HG03064 (cell line): Measurements from ENCODE around the gene THSD4.
"Not testable (repeated sequence)": the region's sequence is repeated elsewhere in the genome, so short reads cannot be mapped to it uniquely, and the experiment has no call there.

Source experiments
- ATAC-seq: cut with Tn5 transposase; IDR thresholded peaks from one replicate; pipeline ENCODE4 v1.9.1; 2021; ENCODE audit warnings: low read depth; ENCODE audit not compliant: unreplicated experiment

Gene THSD4

DNA sequence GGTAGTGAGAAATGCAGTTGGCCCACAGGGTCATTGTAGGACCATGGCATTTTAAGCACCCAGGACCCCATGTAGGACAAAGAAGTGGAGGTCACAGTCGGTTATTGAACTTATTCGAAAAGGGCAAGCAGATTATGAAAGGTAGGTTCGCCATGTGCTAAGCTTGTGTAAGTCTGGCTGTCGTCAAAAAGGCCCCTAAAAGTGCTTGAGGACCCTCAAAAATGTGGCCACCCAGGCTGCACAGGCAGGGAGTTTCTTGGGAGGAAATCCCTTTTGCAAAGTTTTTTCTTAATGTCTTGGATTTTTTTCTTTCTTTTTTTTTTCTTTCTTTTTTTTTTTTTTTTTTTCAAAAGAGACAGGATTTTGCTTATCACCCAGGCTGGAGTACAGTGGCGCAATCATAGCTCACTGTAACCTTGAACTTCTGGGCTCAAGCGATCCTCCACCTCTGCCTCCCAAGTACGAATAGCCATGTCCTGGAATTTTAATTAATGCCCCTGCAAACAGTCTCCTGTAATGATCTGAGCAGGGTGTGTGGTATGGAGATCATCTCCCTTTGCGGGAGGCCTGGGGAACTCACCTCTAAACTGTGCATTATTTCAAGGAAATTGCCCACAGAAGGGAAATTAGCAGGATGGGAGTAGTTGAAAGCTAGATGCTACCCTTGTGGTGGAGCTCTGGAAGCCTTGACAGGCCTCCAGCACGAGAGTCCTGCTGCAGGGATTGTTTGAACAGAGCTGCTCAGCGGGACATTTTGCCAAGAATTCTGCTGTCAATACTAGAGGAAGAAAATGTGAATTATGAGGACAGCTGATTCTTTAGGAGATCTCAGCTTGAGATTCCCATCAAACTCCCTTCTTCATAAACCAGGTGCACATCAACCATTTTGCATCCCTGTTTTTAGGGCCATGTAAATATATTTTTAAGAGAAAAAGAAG, 28.4 kb downstream of the THSD4 start:
- no peak for ATAC-seq

DNA sequence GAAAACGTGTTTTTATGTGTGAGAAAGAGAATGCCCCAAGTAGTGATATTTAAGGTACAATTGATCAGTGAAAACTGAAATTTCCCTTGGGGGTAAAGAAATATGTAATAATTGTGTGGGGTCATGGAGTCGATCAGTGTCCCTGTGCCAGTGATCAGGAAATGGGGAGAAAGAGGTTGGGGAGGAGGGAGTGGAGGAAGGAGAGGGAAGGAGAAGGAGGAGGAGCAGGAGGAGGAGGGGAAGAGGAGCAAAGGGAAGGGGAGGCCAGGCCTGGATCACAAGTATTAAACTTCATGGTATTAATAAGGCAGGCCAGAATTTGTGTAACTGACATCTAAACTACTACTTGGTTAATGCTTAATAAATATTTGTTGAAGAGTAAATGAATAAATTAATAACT, 30.4 kb downstream of the THSD4 start:
- ATAC-seq = no peak

DNA sequence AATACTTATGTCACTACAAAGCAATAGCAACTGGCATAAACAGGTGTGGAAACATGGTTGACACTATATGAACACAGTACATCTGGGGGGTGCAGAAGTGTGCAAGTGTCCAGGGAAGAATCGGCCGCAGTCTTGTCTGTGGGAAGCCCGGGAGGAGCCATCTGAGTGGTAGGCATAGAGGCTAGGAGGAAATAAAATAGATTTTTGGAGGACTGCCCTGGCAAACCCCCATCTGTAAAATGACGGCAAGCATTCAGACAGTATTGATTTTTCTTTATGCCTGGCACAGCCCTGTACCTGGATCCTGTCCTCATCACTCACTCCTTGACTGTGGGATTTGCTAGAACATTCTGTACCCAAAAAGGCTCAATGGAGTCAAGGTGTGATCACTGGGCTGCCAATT, 31.3 kb downstream of the THSD4 start:
- no peak for ATAC-seq

DNA sequence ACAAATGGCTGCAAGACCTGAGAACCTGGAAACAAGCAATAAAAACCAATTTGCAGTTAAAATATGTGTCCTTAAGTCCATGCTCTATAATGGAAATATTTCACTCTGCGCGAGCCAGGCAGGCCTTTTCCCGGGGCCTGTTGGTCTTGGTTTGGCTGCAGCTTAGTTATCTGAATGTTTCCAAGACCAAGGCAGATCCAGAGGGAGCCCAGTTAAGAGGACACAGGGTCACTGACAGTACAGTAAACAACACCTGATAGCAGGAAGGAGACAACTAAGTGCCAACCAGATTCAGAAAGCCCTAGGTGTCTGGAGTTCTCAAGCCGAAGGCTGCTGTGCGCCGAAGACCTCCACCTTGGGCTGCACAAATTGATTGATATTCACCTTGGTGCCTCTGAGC, 32.8 kb downstream of the THSD4 start:
- no peak for ATAC-seq

DNA sequence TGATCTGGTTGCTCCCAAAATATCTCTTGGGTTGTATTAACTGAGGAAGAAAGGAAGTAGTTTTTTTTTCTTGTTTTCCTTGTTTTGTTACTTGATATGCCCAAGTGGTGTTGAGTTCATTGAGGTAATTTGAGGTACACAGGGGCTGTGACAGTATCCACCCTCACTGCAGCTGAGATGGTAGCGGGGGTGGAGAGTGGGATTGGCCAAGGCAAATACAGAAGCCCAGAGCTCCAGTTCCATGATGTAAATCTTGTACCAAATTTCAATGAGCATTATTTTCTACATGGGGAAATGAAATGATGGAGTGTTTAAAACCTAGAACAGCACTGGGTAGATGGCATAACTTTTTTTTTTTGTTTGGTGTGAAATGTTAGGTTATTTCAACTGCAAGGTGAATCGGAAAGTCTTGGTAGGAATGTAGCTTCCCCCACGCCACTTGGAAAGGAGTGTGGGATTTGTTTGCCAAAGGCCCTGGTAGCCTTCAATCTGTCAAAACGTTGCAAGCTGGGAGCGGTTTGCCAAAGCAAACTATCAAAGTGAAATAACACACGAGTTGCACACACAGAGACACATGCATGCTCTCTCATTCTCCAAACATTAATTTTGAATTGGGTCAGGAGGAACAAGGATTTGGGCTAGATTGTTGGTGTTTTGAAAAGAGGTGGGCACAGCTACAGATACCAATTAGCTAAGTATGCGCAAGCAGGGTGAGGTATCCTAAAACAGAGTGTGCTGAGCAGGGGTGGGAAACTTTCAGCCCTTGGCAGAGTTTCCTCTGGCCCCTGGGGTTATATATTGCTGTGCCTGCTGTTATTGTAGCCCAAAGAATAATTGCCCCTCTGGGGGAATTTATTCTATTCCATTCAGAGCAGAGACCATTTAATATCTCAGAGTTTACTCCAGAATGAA, 34.6 kb downstream of the THSD4 start:
- ATAC-seq = no peak

DNA sequence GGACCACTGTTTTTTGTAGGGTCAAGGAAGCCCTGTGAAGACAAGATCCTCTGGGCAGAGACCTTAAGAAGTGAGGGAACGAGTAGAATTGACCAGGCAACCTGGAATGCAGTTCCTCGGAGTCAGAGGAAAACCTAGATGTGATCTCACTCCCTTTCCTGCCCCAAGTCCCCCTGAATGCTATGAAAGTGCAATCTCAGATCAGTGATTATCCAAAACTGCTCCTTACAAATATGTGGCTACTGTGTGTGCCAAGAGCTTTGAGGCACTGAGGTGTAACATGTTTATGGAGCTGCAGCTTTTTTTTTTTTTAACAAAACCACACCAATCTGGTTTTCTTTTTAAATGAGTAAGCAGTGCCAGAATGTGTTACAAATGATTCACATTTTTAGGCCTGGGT, 35.8 kb downstream of the THSD4 start:
- ATAC-seq = no peak

DNA sequence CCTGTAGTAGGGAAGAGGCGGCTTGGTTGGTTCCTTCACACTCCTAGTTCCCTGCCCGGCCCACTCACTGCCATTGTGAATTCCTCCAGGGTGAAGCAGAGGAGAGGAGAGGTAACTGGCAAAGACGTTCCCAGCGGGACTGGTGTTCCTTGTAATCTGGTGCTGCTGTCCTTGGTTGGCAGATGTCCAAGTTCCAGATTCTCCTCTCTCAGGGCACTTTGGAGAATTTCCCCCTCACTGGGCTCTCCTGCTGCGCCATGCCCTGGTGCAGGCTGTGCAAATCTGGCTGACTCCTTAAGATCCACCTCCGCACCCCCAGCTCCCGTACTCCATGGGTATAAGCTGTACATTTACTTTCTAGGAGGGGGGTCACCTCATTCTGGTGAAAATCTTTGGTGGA, 37.3 kb downstream of the THSD4 start:
- ATAC-seq = no peak

DNA sequence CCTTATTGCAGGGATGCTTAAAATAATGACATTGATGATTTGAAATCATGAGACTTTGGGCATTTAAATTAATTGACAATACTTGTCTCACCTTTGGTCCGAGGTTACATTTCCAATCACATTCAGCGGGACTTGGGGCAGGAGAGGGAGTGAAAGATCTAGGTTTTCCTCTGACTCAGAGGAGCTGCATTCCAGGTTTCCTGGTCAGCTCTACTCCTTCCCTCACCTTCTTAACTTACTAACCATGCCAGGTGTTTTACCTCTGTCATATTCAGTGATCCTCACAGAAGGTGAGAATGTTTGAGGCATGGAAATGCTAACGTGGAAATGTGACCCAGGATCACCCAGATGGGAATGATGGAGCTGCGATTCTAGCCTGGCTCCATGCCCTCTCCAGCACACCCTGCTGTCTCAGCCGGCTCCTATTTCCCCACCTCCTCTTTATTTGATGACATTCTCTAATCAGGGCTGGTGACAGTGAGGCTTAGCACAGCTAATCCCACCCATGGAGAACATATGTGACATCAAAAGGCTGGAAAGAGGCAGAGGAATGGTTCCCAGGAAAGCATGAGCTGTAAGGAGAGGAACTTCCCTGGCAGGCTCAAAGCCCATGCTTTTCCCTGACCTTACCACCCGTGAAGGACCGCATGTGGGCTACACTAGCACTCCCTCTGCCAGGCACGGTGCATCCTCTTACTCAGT, 38.7 kb downstream of the THSD4 start:
- no peak for ATAC-seq

DNA sequence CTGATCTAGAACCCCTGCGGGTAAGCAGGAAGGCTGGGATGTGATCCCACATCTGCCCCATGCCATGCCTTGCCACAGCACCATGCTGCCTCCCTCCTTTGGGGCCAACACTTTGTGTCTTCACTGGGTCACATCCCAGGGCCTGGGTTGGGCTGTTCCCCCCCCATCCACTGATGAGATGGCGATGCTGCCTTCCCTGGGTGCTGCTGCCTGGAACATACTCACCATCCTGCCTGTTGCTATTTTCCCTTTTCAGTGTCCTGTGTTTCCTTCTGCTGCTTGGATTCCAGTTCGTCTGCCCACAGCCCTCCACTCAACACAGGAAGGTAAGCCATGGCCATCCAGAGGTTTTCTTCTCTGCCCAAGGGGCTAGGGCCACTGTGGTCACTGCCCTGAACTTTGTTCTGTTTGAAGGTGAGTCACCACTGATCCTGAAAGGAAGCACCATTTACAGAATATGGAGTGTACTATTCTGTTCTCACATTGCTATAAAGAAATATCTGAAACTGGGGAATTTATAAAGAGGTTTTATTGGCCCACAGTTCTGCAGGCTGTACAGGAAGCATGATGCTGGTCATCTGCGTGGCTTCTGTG, 39.4 kb downstream of the THSD4 start:
- no peak for ATAC-seq

DNA sequence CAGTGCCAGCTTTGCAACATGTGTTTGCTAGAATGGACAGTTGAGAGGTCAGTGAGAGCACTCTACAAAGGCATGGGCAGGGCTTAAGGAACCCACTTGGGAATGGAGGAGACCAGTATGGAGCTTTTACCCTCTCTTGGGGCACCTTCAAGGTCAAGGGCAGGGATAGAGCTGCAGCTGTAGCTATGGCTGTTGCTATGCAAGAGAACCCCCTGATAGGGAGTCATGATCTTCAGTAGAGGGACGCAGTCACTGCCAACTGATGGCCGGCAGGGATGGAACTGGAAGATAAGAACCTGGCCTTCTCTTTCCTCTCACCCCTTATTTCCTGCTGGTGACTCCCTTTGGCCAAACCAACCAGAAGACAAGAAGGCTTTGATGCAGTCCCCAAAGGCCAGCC, 40.3 kb downstream of the THSD4 start:
- ATAC-seq = no peak

DNA sequence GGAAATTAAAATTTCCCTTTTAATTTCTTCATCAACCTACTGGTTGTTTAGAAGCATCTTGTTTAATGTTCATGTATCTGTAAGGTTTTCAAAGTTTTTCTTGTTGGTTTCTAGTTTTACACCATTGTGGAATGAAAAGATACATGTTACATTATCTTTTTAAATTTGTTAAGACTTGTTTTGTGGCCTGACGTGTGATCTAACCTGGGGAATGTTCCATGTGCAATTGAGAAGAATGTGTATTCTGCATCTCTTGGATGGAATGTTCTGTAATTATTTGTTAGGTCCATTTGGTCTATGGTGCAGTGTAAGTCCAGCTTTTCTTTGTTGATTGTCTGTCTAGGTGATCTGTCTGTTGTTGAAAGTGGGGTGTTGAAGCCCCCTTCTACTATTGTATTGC, 45.7 kb downstream of the THSD4 start:
- ATAC-seq = no peak

DNA sequence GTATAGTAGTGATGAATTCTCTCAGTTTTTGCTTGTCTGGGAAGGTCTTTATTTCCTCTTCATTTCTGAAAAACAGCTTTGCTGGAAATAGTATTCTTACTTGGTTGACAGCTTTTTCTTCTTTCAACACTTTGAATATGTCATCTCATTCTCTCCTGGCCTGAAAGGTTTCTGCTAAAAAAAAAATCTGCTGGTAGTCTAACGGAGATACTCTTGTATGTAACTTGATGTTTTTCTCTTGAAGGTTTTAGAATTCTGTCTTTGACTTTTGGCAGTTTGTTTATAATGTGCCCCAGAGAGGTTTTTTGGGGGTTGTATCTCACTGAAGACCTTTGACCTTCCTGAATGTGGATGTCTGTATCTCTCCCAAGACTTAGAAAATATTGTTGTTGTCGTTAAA, 47.0 kb downstream of the THSD4 start:
- ATAC-seq = no peak

DNA sequence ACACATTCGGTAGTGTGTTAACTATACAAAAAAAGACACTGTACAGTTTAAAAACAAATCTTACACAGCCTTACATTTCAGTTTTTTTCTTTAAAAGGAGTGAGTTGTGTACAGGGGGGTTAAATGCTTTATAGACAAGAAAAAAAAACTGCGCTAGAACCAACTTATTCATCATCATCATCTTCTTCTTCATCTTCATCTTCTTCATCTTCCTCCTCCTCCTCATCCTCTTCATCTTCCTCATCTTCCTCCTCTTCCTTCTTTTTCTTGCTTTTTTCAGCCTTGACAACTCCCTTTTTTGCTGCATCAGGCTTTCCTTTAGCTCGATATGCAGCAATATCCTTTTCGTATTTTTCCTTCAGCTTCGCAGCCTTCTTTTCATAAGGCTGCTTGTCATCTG, 49.3 kb downstream of the THSD4 start:
- not testable (repeated sequence) for ATAC-seq

DNA sequence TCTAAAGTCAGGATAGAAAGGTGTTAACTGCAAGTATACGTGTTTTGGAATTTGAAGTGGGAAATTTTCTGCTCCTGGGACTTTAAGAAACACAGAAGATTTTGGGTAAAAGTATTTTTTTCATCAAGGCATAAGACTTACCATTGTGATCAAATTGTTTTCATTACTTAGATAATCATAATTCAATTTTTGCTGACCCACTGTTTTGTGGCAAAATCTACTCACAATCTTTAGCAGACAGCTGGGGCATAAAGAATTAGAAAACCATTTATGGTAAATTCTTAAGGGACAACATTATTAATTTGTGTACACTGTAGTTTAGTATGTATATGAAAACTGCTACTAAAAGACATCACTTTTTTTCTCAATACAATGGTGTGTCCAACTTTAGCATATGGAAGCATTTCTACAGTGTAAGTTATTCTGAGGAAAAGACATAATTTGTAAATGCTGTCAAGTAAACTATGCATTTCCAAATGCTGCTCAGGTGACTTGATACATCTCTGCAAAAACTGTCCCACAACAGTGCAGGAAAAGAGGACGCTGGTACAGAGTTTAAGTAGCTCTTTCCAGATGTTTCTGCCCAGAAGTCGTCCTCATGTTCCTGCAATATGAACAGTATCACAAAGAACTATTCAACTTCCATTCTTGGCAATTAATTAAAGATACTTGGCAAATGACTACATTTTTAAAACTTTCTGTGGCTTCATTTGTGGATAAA, 52.3 kb downstream of the THSD4 start:
- no peak for ATAC-seq

DNA sequence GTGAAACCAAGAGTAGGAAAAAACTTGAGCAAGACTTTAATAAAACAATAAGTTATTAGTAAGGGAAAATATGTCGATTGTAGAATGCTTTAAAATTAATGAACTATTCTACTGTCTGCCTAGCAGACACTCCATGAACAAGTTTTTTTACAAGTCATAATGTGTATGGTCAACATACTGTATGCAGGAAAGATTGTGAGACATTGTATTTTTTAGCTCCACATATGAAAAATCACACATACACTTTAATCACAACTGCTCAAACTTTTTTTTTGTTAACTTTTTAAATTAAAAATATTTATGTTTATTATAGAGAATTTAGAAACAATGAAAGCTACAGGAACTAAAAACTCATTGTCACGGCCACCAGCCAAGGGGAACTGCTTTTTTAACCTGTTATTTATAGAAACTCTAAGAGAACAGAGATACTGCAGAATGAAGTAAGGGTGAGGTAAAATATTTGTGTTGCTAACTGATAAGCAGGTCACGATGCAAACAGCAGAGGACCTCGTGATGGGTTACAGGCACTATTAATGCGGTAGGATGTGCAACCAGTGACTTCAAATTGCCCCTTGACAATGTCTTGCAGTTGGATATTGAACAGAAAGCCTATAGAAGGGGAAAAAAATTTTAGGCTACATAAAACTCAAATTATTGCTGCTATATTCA, 53.0 kb downstream of the THSD4 start:
- no peak for ATAC-seq

DNA sequence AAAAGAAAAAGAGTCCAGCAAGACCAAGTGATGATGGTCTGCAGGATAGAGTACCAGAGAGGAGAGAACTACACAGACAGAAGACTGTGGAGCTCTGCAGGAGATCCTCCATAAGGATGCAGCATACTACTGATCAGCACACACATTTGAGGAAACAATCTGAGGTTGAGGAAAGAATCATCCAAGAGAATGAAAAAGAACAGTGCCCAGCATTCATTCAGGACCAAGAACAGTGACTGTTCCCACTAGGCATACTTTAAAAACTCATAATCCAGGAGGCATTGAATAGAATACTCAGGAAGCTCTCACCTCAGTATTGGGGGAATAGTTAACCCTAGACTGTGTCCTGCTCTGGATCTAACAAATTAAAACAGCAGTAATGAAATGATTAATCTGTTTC, 54.9 kb downstream of the THSD4 start:
- ATAC-seq = no peak

DNA sequence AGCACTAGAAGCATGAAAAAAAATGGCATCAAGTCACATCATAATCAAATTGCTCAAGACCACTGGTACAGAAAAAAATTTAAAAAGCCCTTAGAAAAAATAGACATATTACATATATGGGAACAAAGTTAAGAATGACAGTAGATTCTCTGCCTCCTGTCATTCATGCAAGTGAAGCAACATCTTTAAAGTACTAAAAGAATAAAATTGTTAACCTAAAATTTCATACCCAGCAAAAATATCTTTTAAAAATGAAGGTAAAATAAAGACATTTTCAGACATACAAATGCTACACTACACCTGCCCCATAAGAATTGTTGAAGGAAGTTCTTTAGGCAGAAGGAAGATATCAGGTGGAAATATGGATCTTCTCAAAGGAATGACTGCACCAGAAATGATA, 55.9 kb downstream of the THSD4 start:
- no peak for ATAC-seq

DNA sequence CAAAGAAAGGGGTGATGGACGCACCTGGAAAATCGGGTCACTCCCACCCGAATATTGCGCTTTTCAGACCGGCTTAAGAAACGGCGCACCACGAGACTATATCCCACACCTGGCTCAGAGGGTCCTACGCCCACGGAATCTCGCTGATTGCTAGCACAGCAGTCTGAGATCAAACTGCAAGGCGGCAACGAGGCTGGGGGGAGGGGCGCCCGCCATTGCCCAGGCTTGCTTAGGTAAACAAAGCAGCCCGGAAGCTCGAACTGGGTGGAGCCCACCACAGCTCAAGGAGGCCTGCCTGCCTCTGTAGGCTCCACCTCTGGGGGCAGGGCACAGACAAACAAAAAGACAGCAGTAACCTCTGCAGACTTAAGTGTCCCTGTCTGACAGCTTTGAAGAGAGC, 59.1 kb downstream of the THSD4 start:
- ATAC-seq = not testable (repeated sequence)
